NCI-H460 (cell line): ENCODE measurements around the gene MUC4. TPM values are rescaled to one million over a fixed set of nuclear protein-coding genes. Genes with fewer than 3 reads are reported as not detected.
"Not testable (repeated sequence)": the region's sequence is repeated elsewhere in the genome, so short reads cannot be mapped to it uniquely, and the experiment has no call there.

ENCODE experiments used
- DNase-seq: peaks from one replicate; pipeline ENCODE4 v3.0.0-alpha.2; 2016; ENCODE audit warnings: low read depth; ENCODE audit errors: extremely low read depth
- total RNA-seq: library from RNA; depleted of rRNA; stranded (reverse); fragments of >200 nt; shearing (Covaris generic); gene quantifications from 2 replicates; pipeline ENCODE4 v1.2.3, GENCODE V29; 2014

Gene MUC4
- total RNA-seq, 1 experiment from 2014 or later: not detected

DNA sequence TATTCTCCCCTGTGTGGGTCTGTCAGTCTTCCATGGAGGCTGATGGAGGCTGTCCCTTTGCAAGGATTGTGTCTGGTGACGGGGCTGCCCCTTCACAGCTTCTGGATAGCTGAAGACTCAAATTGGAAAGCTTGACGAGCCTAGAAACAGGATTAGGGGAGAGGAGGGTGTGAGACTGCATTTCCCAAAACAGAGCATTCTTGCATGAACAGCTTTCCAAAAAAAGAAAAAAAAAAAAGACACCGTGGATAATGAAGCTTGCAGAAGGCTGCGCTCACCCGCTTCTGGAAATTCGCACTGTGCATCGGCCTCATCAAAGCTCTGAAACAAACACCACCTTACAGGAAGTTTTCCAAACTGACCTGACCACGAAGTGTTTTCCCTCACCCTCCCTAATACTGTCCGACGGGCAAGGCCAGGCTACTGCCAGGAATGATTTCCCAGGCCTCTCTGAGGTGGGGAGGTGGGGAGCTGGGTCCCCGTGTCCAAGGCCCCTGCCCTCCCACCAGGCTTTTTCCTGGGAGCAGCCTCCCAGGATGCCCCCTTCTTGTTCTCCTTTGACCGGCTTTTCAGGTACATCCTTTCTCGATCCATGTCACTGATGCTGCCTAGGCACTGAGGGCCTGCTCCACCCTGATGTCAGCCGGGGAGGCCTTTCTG lies 24.9 kb upstream of the MUC4 start:
- no peak for DNase-seq

DNA sequence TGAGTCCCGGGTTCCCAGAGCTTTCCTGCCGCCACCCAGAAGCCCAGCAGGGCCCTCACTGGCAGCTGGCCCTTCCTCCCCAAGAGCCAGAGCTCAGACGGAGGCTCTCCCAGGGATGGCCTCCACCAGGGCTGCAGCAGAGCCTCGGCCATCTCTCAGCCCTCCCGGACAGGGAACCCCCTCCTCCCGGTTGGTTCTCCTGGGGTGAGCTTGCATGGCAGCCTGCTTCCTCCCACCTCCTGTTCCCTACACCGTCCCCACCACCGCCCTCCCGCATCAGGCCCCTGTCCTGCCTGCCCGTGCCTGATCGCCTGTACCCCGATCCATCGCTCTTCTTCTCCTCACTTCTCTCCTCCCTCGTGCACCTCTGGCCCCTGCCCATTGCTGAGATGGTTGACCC lies 24.1 kb upstream of the MUC4 start:
- DNase-seq: no peak

DNA sequence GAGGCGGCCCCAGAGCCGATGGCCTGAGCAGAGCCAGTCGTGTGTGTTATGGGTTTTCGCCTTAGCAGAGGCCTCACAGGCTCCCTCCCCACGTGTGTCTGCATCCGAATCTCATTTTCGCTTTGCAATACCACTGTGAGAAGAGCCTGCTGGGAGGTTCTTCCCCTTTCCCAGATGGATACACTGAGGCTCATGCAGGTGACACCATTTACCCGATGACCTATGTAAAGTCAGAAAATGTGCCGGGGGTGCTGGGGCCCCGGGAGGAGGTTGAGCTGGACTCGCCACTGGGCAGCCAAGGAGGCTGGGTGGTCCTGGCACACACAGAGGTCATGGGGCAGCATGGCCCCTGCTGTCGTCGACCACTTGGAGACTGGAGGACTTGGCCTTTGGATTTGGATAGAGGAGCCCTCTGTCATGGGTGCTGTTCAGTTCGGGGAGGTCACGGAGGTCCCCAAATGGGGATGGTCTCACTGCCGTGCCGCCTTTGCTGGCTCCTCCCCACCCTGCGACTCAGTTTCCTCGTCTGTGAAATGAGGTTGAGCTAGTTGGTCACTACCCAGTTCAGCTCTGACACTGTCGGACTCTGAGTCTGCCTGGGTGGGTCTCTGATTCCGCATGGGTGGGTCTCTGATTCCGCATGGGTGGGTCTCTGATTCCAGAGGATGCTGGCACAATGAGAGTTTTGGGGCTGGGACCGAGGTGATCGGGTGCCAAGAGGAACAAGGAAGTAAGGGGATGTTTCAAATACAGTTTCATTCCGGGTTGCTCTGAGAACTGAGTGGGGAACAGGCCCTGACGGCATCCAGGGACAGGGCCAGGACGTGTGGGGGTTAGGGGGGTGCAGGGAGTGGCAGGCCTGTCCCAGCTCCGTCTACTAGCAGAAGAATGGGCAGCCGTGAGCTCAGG lies 23.2 kb upstream of the MUC4 start:
- no peak for DNase-seq

DNA sequence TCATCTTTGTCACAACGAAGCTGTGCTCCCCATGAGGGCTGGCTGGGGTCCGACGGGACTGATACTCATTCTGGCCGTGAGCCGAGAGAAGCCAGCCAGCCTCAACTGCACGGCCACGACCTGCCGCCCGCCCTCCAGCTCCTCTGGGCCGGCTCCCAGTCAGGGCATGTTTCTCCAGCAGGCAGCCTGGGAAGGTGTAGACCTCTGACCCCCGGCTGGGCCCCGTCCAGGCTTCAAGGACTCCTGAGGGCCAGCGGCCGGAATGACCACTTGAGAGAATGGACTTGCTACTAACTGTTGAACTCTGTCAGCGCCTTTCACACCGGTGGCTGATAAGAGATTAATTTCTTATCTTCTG lies 18.1 kb upstream of the MUC4 start:
- no peak for DNase-seq

DNA sequence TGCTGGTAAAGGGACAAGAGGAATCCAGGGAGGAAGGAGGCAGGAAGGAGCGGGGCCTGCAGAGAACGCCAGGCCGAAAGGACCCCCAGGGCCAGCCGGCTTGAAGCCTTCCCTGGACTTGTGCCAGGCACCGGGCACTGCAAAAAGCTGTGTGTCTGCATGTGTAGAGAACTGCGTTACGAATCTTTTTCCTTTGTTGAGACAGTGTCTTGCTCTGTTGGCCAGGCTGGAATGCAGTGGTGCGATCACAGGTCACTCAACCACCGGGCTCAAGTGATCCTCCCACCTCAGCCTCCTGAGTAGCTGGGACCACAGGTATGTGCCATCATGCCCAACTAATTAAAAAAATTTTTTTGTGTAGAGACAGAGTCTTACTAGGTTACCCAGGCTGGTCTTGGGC lies 17.0 kb upstream of the MUC4 start:
- no peak for DNase-seq

DNA sequence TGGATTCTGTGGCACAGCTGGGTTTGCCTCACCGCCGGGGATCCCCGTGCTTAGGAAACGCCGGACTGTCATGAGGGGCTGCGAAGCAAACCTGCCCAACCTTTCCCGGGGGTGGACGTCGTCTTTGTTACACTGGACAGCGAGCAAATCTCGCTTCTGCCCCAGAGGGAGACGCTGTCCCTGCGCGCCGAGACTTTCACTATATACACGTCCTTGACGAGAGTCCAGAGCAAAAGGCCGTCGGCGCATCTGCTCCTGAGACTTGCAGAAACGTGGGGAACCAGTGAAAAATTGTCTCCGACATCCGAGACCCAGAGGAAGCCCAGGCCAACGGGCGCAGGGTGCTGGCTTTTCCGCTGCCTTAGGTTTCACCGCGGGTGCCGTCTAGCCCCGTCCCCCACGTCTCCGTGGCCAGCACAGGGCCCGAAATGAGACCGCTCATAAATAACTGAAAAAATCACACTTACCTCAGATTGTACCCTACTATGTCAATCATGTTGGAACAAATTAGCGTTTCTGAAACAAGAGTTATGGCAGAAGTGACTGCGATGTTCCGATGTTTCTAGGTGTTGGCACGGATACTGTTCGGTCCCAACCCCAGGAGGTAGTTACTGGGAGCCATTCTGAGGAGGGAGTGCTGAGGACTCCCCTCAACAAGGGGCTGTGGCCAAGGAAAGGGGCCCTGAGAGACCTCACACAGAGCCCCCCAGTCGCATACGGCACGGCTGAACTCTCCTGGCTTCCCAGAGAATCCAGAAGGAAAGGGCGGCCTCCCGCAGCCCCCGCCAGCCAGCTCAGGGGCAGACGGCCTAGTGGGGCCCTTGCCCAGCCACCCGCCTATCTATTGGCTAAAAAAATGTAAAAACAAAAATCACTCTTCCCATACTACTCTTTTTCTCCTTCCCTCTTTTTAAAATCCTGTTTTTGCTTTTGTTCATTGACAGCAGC lies 14.4 kb upstream of the MUC4 start:
- no peak for DNase-seq

DNA sequence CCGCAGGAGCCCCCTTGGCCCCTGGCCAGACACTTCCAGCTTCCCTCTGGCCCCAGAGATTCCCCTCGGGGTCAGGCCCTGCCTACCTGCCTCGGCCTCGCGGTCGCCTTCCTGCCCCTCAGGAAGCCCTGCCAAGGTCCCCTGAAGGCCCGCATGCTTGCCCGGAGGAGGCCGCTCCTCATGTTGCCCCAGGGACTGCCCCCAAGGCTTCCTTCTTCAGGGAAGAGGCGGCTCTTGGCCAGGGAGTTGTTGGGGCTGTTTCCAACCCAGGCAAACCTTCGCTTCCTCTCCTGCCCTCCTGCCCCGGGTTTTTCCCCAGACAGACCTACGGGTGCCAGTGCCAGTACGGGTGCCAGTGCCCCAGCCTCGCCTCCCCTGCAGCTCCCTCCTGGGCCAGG lies 13.5 kb upstream of the MUC4 start:
- no peak for DNase-seq

DNA sequence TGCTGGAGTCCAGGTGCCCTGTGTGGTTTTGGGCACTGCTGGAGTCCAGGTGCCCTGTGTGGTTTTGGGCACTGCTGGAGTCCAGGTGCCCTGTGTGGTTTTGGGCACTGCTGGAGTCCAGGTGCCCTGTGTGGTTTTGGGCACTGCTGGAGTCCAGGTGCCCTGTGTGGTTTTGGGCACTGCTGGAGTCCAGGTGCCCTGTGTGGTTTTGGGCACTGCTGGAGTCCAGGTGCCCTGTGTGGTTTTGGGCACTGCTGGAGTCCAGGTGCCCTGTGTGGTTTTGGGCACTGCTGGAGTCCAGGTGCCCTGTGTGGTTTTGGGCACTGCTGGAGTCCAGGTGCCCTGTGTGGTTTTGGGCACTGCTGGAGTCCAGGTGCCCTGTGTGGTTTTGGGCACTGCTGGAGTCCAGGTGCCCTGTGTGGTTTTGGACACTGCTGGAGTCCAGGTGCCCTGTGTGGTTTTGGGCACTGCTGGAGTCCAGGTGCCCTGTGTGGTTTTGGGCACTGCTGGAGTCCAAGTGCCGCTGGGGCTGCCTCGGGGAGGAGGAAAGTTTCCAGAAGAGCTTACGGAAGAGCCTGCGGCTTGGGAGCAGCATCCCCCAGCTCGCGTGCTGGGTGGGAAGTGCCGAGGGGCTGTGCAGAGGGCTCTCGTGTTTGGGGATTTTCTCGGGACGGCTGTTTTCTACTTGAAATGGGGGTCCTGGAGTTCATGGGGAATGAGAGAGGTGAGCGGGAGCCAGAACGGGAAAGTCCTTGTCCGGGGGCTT lies 12.9 kb upstream of the MUC4 start:
- DNase-seq: not testable (repeated sequence)

DNA sequence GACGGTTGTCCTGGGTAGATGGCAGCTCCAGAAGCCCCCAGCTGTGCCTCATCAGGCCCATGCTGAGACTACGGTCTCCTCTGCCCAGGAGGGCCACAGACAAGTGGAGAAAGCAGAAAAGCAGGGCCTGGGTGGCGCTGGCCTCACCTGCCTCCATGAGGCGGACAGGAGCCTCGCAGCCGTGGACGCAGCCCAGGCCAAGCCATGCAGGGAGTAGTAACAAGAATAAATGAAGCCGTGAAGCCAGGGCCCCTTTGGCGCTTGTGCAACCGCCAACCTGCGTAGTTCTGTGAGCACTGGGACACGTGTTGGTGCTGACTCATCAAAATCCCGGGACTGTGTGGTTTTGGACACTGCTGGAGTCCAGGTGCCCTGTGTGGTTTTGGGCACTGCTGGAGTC lies 12.3 kb upstream of the MUC4 start:
- DNase-seq: no peak

DNA sequence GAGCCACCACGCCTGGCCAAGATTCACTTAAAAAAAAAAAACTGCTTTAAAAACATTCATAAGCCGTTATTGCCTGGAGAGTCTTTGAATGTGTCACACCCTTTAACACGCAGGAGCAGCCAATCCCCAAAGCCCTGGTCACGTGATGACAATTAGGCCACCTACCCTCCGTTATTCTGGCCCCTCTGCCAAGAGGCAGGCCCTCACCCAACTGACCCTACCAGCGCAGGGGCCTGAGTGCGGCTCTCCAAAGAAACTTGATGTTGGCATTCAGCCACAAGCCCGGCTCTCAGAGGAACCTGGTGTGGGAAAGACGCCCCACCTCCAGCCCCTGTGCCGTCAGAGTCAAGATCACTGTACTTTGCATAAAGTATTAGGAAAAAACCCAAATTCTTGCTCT lies 11.6 kb upstream of the MUC4 start:
- DNase-seq: no peak

DNA sequence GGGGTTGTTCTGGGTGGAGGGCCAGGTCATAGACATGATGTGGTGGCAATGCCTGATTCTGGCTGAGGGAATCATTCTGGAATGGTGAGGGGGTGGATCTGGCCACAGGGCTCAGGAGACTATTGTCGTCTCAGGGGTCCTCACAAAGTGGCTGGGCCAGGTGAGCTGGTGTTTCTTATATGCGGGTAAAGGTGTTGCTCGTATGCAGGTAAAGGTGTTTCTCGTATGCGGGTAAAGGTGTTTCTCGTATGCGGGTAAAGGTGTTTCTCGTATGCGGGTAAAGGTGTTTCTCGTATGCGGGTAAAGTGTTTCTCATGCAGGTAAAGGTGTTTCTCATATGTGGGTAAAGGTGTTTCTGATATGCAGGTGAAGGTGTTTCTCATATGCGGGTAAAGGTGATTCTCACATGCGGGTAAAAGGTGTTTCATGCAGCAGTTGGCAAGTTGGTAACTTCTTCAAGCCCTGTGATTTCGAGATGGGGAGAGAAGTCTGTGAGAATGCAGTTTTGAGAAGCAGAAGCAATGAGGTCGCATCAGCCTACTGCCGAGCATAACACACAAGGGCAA lies 10.5 kb upstream of the MUC4 start:
- no peak for DNase-seq

DNA sequence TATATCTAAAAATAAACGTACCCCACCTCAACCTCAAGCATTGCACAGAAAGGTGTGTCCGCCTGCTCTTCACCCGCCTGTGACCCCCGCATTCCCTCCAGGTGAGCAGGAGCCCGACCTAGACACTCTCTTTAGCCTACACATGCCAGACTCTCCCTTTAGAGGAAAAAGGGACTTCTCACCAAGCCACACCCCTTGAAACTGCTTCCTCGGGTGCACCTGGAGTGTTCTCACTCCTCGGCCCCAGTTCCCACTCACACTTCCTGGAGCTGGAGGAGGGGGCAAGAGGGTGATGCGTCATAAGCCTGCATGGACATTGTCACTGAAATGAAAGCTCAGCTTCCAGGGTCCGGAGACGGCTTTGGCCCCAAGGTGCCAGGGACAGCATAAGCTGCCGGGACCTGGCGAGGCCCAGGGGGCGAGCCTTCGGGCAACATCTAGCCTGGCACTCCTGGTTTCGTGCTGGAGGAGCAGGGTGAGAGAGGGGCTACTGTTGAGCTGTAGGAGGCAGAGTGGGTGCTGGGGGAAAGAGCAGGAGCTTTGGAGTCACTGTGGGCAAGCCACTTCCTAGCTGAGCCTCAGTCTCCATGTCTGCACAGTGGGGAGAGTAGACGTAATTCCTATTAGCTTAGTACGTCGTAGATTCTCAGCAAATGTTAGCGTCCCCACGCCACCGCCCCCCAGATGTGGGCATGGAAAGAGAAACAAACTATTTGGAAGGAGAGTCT lies 9.8 kb upstream of the MUC4 start:
- no peak for DNase-seq

DNA sequence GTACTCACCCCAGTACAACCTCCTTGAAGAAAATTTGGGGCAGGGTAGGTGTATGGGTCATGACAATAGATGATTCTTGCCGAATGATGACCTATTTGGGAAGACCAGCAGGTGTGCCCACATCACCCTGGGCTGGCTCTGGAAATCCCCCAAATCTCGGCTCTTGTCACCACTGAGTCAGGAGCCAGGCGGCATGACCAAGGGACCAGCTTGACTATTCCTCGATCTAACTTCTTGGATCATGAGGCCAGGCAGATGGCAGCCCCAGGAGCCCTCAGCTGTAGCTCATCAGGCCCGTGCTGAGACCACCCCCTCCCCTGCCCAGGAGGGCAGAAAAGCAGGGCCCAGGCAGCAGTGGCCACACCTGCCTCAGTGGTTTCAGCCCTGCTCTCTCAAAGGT lies 9.2 kb upstream of the MUC4 start:
- no peak for DNase-seq

DNA sequence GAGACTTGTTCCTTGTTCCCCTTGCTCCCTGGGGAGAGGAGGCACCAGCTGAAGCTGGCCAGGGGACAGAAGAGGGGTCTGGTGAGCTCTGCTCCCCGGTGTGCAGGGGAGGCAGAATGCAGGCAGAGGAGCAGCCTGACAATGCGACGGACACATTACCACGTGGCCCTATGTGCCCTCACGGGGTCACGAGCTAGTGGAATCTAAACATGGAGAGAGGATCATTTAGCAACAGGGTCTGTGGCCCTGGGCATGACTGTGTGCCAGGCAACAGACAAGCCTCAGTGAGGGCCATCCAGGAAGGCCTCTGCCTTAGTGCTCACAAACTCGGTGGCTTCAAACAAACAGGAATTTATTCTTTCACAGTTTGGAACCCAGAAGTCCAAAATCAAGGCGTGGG lies 8.5 kb upstream of the MUC4 start:
- no peak for DNase-seq

DNA sequence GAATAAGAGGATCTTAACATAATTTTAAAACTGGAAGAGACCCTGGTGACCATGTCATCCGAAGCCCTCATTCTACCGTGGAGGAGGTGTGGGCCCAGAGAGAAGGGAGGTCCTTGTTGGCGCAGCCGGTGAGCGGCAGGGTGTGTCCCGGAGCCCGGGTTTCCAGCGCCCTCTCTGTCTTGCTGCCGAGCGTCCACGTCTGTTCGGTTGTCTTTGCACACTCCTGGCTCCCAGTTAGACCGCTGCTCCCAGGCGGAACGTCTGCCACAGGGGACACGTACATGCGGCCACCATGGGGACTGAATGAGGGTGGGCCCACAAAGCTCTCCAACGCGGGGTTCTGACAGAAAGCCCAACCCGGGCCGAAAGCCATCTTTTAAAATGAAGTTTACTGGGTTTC lies 6.6 kb upstream of the MUC4 start:
- no peak for DNase-seq

DNA sequence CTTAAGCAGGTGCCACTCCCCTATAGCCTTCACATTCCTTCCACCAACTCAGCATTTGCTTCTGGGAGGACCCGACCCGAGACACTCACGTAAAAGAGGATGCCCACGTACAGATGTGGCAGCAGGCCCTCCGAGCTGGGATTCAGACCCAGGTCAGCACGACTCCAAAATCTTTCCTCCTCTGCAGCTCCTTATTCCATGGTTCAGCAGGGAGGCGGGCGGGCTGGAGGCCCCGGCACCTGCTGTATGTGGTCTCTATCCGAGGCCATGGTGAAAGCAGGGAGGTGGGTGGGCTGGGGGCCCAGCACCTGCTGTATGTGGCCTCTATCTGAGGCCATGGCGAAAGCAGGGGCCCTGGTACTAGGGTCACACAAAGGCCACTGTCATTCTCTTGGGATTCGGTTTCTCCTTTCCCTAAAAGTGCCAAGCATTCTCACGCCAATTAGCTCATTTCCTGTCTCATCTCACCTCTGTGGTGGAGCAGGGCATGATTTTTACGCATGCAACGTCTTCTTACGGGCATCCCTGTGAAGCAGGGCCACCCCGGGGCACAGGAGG lies 5.9 kb upstream of the MUC4 start:
- no peak for DNase-seq

DNA sequence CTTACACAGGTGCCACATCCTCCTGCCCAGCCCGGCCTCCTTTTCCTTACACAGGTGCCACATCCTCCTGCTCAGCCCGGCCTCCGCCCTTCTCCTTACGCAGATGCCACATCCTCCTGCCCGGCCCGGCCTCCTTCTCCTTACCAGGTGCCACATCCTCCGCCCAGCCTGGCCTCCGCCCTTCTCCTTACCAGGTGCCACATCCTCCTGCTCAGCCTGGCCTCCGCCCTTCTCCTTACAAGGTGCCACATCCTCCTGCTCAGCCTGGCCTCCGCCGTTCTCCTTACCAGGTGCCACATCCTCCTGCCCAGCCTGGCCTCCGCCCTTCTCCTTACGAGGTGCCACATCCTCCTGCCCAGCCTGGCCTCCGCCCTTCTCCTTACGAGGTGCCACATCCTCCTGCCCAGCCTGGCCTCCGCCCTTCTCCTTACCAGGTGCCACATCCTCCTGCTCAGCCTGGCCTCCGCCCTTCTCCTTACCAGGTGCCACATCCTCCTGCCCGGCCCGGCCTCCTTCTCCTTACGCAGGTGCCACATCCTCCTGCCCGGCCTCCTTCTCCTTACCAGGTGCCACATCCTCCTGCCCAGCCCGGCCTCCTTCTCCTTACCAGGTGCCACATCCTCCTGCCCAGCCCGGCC lies 4.7 kb upstream of the MUC4 start:
- DNase-seq: not testable (repeated sequence)

DNA sequence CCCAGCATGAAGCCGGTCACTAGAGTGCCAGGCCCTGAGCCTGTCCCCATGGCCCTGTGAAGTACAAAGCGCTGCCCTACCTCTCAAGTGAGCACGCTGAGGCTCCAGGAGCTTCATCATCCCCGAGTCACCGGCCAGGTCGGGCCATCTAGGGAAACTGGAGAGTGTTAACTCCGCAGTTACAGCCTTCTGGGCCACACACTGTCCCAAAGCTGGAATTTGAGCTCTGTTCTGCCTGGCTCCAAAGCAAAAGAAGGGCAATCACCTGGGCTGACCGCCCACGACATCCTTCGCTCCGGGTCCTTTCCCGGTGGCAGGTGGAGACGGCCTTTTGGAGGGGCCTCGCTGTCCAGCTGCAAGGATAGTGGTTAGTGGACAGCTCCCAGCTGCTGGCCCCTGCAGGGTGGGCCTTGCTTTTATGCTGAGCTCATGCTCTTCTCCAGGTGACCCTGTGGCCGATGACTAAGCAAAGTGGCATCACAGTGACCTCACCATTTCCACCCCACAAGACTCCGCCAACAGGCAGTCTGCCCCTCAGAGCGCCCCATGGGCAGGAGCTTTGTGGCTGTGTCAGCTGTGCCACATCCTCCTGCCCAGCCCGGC lies 3.5 kb upstream of the MUC4 start:
- DNase-seq: no peak
